DMS153 (cell line): ENCODE data around the gene MZB1.
"Not testable (repeated sequence)": the region's sequence is repeated elsewhere in the genome, so short reads cannot be mapped to it uniquely, and the experiment has no call there.

ENCODE experiments used
- DNase-seq: peaks from one replicate; lab custom pipeline; 2025; lab: John Stamatoyannopoulos, UW

Gene MZB1

DNA sequence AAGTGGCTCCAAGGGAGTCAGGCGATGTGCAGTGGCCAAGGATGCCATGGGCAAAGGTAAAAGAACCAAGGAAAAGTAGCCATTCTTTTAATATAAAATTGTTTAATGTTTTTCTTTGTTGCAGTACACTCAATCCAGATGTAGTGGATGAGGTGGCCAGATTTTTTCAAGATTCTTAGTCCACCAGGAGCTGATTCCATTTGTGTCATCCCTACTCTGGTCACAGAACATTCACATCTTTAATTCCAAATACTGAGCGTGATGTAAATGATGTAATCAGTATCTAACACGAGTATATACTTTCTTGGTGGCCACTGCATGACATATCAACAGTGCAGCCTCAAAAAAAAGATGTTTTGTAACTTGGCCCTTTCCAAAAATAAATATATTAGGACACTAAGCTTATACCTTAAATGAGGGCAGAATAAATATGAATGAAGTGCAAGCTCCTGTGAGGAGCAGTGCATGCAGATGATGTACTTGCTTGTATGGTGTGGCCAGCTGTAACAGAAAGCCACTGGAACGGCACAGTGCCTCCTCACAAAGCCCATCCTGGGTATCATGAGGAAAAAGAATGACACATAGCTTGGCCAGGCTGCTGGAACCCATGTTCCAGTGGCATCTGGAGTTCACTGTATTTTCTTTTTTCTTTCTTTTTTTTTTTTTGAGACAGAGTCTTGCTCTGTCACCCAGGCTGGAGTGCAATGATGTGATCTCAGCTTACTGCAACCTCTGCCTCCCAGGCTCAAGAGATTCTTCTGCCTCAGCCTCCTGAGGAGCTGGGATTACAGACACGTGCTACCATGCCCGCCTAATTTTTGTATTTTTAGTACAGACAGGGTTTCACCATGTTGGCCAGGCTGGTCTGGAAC lies 20.6 kb upstream of the MZB1 start:
- DNase-seq: no peak

DNA sequence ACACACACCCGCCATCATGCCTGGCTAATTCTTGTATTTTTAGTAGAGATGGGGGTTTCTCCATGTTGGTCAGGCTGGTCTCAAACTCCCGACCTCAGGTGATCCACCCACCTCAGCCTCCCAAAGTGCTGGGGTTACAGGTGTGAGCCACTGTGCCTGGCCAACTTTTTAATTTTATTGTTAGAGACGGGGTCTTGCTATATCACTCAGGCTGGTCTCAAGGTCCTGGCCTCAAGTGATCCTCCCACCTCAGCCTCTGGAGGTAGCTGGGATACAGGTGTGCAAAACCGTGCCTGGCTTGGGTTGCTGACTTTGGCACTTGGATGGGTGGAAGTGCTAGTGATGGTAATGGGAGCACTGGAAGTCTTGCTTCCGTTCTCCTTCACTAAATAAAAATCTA lies 19.4 kb upstream of the MZB1 start:
- DNase-seq: not testable (repeated sequence)

DNA sequence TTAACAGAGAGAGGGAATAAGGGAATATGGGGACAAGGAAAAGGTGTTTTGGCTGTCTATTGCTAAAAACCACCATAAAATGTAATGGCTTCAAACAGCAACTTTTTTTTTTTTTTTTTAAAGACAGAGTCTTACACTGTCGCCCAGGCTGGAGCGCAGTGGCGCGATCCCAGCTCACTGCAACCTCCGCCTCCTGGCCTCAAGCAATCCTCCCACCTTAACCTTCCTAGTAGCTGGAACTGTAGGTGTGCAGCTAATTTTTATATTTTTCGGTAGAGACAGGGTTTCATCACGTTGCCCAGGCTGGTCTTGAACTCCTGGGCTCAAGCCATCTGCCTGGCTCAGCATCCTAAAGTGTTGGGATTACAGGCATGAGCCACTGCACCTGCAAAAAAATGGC lies 18.5 kb upstream of the MZB1 start:
- no peak for DNase-seq

DNA sequence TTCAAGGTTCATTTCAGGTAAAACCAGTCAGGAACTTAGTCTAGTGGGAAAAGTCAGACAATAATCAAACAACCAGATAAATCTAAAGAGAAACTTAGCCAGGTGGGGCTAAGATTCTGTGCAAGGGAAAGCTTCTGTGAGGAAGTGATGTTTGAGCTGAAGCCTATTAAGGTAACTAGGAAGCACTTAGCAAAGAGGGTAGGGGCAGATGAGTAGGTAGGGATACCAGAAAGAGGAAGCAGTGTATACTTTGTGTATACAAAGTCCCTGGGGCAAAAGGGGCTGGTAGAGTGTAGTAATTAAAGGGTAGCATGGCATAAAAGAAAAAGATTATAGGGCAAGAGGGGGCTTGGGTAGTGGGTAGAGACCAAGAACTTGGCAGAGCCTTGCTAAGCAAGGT lies 17.8 kb upstream of the MZB1 start:
- DNase-seq: no peak

DNA sequence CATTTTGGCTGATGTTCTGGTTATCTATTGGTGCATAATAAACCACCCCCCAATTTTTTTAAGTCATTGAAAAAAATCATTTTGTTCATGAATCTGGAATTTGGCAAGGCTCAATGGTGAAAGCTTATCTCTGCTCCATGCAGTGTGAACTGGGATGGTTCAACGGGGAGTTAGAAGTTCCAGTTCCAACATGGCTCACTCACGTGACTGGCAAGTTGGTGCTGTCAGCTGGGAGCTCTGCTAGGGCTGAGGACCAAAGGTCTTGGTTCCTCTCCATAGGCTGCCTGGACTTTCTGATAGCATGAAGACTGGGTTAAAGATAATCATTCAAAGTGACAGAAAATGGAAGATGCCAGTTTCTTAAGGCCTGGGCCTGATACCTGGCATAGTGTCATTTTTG lies 17.2 kb upstream of the MZB1 start:
- no peak for DNase-seq

DNA sequence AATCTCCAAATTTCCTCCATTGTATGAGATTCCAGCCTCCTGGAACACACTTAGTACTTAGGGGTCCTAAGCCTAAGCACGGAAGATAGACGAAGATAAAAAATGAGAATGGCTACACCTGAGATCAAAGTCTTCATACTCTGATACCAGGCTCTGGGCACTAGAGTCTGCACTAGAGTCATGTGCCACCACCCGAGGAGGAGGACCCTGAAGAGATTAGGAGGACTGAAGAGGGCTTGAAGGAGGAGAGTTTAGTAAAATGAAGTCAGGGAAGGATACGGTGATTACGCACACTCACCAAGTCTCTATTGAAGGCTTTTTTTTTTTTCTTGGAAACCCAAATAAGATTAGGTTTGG lies 14.7 kb upstream of the MZB1 start:
- DNase-seq: no peak

DNA sequence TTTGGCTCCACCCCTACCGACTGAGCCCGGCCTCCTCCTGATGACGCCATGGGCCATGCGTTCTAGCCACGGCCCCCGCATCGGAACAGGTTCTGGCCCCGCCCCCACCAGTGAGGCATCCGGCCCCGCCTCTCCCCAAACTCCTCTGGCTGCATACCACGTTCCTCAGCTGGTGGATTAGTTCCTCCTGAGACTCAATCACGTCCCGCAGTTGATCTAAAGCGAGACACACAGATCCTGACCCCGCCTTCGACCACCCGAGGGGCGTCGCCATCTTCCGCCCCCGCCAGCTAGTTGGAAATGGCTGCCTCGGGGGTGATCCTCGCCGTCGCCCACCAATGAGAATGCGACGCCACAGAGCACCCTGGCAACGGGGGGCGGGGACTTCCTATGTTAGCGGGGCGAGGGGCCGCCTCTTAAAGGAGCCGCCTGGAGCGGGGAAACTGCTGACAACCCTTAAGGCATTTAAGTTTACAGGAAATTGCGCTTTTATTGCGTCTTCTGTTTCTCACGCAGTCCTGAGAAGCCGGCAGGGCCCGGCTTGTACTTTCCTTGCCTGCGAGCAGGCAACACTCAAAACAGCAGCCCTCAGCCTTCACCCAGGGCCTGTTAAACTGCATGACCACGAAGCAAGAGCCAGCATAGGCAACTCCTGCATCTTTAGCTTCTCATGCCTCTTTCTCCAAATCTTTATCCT lies 14.2 kb upstream of the MZB1 start, which contains the start of gene SPATA24:
Gene SPATA24 (minus strand): TSS at position 303 of the 697 bp plus-strand sequence. CDS start 29 bp downstream, at position 274.
- DNase-seq: peak; percentile 72

DNA sequence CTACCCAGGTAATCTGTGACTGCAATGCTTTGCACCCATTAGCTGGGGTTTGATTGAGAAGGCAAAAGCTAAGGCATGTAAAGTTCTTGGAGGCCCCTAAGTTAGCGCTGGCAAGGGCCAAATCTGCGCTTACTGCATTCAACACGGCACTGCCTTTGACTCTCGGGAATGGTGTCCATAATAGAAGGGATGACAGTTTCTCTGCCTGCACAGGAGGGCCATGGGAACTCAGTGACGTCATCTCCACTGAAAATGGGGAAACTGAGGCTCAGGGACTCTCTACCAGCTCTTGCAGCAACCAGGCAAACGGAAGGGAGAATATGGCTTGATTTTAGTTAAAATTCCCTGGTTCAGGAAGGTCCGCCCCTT lies 13.7 kb upstream of the MZB1 start:
- DNase-seq: no peak

DNA sequence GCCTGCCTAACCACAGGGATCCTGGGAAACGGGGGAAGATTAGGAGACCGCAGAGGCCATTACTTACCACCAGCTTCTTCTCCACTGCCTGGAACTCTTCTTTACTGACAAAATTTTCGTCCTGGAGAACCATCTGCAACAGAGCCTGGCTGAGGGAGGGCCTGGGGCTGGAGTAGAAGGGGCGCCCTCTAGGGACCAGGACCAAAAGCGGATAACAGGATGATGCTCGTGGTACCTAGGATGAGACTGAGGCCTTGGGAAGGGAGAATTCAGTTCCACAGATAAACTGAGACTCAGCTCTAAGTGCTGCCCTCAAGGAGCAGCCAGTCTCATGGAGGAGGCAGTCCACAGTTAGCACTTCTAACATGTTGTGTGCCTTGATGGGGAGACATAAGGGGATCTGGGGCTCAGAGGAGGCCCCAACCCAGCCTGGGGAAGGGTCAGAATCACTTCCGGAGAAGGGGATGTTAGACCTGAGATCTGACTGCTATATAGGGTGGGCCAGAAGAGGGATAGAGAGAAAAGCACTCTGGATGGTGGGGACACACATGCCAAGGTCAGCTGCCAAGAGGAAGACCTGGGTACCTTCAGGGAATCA lies 12.9 kb upstream of the MZB1 start:
- no peak for DNase-seq

DNA sequence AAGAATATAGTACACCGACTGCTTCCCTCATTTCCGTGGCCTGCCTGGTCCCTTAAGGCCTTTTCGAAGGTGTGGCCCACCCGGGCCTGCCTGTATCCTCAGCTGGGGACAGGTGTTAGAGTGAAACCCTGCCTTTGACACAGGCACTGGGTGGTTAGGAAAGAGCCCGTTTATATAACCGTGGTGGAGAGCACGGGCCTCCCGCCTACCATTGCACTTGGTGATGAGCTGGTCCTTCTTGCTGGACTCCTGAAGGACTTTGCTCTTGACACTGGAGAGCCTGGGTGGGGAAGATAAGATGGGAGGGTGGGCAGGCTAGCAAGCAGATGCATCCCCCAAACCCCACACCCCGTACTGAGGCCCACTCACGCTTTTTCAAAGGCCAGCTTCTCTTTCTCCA lies 11.8 kb upstream of the MZB1 start:
- no peak for DNase-seq

DNA sequence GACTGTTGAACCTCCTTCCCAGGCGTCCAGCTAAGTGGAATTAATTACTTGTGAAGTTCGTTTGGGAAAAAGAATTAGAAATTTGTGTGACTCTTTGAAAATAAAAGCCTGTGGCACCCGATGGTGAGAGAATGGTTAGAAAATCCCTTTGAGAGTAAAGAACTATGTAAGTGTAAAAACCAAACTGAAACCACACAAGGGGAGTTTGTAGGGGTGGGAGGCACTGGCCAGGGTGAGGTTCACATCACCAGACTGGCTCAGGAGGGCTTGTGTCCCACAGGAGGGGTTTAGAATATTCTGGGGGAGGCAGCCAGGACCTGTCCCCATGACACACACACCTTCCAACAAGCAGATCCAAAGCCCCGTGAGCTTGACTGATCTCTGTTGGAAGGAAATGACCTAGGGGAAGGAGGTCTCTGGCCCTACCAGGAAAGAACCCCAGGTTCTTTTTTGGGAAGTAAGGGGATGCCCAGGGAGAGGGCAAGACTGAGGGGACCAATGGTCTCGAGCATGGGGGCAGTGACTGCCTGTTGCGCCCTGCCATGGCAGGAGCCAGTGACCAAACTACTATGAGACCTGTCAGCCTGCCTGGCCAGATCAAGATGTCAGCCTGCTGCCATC lies 9.9 kb upstream of the MZB1 start:
- DNase-seq: no peak

DNA sequence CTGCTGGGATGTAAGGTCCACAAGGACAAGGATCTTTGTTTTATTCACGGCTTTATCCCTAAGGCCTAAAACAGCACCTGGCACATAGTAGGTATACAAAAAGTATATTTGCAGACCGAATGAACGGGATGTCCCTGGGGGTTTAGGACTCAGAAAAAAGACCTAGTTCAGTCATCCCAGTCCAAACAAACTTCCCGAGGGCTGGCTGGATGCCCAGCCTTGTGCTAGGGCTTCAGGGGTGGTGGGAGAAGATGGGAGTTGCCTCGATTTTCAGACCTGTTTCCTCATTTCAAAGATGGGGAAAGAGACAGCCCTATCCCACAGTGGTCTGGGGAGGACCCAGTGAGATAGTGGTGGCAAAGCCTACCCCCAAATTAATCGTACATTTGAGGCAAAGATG lies 8.2 kb upstream of the MZB1 start:
- DNase-seq: no peak

DNA sequence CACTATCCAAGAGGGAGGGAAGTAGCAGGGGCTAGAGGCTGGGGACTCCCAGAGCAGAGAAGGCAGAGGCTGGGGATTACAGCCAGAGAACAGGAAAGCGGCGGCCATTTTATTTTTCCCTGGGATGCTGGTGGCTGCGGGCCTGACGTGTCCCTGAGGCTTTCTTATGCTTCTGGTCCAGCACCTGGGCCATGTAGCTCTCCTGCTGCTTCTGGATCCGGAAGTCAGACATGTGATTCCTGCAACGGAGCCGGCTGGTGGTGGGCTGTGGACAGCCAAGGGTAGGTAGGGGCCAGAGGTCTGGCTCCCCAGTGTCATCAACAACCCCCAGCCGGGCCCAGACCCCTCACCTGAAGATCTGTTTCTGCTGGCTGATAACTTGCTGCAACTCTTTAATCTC lies 7.0 kb upstream of the MZB1 start:
- no peak for DNase-seq

DNA sequence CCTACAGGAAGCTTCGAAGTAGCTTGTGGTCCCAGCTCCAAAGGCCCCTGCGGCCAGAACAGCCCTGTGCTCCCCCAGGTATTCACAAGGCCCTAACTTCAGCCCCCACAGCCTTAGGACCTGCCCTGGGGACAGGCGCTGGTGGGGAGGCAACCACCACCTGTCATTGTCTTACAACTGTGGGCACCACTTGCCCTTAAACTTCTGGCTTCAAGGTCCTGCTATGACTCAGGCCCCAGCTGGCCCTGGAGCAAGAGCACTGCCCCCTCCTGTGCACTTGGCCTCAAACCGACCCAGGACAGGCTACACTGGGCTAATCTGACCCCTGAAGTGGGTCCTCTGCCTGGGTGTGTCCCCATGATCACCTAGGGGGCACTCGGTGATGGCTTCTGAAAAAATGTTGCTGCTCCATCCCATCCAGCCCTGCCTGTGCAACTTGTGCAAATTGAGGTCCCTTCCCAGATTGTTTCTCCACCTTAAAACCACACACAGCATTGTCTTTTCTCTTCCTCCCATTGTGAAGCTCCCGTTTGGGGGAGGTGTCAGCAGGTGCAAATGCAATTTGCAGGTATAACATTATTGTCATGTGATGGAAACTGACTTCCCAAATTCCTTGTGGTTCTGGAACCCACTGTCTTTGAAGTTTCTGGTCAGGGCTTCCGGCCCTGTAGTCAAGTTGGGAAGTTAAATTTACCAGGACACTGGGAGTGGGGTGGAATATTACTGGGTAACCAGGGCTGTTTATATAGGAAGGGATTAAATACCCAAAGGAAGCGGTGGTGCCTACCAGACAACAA lies 6.3 kb upstream of the MZB1 start:
- no peak for DNase-seq

DNA sequence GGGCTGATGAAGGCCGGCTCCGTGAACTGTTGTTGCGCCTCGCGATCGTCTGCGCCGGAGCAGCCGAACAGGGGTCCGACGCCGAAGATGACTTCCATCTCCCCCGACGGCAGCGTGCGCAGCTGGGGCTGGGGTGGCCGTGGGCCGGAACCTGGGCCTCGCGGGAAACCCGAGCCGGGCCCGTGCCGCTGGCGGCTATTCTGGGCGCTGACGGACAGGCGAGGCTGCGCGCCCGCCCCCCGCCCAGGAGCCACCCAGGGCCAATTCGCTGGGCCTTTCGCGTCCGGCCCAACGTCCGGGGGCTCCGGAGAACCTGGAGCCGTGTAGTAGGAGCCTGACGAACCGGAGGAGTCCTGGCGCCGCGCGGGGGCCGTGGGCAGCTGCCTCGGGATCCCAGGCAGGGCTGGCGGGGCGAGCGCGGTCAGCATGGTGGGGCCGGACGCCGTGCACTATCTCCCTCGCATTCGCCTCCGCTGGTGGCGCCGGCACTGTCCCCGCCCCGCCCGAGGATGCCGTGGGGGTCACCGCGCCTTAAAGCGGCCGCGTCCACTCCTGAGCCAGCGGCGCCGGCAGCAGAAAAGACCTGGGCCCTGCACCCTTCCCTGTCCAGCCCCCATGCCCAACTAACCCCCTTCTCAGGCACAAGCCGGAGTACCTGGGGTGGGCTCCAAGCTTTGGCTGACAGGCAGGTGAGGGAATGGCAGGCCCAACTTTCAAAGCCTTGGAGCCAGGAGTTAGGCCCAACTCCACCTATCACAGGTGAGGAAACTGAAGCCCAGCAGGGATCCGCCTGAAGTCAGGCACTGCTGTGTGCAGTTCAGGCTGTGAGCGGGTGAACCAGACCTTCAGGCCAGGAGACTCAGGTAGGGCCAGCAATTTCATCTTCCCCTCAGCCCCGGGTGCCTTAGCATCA lies 5.2 kb upstream of the MZB1 start, which contains the start of gene PROB1:
Gene PROB1 (minus strand): TSS at position 451 of the 913 bp plus-strand sequence. CDS start 23 bp downstream, at position 428.
- no peak for DNase-seq

DNA sequence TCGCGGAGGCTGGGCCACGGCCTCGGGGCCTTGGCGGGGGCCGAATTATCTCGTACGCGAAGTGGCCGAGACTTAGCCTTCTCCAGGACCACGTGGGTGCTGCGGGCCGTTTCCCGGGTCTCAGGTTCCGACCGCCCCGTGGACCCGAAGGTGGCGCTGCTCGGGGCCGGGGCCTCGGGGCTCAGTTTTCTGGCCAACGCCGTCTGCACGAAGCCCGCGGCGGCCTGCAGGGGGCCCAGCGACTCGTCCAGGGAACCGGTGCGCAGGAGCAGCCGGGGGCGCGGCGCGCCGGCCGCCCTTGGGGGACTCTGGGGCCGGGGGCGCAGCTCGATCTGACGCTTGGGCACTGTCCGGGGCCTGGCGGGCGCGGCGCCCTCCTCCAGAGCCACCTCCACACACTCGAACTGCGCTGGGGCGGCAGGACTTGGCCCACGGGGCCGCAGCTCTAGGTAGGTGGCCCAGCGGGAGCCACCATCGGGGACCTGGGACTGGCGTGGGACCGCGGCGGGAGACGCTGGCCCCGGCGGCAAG lies 4.5 kb upstream of the MZB1 start:
- no peak for DNase-seq

DNA sequence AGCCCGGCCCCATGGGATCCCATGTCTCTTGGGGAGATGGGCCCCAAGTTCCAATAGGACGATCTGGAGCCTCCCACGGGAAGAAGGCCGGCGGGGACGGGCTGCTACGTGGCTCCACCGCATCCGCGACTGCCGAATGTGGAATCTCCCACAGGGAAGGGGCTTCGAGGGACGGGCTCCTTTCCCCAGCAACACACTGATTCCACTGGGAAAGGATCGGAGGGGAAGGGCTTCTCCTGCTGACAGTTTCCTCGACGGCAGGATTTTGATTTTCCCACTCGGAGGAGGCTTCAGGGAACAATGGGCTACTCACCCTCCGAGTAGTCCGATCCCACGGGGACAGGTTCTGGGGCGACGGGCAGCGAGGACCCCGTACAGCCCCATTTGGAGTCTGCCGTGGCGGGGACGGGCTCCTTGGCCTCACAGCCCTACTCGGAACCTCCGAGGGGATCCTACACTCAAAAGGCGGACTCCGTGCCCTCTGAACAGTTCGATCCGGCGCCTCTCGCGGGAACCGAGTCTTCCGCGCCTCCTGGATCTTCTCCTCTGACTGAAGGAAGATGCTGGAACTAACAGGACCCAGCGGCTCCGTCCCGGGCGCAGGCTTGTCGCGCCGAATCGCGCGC lies 3.9 kb upstream of the MZB1 start:
- DNase-seq: no peak

DNA sequence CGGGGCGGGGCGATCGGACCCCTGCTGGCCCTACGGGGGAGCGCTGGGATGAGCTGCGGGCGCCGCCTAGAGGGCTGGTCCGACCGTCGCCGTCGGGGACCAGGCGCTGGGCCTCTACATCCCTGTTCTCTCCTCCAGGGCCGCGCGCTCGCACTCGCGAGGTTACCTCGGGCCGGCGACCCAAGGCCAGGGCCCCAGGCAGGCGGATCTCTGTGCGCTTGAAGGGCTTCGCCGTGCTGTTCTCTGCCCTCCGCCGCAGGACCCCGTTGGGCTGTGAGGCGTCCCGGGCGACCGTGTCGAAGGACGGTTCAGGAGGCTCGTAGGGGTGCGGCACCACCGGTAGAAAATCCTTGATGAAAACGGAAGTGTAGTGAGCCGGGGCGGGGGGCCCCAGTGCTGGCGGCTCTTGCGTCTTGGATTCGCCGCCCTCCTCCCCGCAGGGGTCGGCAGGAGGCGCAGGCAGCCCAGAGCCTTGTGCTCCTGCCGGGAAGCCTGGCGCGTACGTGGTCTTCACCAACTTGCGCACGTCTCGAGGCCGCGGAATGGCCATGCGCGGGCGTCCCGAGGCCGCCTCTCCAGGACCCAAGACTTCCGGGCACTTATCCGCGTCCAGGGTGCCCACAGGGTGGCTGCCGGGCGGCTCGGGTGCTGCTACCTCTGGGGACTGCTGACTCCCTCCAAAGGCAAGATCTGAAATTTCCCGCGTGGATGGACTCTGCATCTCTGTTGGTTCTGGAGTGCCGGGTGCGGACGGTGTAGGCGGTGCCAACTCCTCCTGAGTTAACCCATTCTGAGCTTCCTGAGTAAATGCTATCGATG lies 3.2 kb upstream of the MZB1 start:
- peak; percentile 25 for DNase-seq

DNA sequence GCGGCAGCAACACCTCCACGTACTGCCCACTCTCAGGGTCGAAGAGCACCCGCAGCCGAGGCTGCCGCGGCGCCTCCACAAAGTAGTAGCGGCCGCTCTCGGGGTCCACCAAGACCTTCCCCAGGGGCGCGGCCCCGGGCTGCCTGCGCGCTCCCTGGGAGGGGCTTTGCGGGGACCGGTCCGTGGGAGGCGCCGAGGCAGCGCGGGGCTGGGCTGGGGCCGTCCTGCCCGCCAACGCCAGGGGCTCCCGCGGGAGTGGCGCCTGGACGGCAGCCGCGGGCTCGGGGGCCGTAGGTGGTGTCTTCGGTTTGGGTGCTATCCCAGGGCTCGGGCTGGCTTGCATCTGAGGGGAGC lies 2.6 kb upstream of the MZB1 start:
- no peak for DNase-seq
